Astrocyte (in vitro differentiated cells and primary cell): Measurements from ENCODE around the gene NHLH1.

Source experiments
- CTCF ChIP-seq: IDR thresholded peaks from 2 replicates; pipeline ENCODE4 v1.5.1; 2011; ENCODE audit warnings: low read depth, mild to moderate bottlenecking, inconsistent platforms, low read length, moderate library complexity; ENCODE audit not compliant: insufficient read depth
- EZH2 ChIP-seq: IDR thresholded peaks from 2 replicates; pipeline ENCODE4 v1.6.1; 2012; ENCODE audit warnings: mild to moderate bottlenecking, low read length, inconsistent platforms; ENCODE audit not compliant: insufficient read depth

- no peak for TF ChIP-seq CTCF
- TF ChIP-seq EZH2, result no peak
These were observed 21.9 kb upstream of the NHLH1 start for GRCh38 chr1:160344936-160345335.
